ENCODE data around the gene RALGPS2.
"Not testable (repeated sequence)": the region's sequence is repeated elsewhere in the genome, so short reads cannot be mapped to it uniquely, and the experiment has no call there.

The RALGPS2 gene

DNA sequence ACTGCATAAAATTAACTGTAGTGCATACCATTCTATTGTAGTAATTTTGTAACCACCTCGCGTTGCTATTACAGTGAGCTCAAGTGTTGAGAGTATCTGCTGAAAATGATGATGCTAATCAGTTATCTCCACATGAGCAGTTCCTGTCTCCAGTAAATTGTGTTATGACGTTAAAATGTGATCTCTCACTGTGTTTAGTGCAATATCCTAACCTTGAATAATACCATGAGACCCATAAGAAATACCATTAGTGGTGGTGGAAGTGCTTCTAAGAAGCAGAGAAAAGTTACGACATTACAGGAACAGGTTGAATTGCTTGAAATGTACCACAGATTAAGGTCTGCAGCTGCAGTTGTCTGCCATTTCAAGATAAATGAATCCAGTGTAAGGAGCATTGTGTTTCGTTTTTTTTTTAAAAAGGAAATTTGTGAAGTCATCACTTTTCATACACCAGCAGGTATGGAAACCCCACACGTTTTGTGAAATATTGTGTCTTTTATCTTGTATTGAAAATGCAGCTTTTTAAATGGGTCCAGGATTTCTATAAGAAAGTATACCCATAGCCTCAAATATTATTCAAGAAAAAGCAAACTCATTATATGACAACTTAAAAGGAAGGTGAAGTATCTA lies 73.3 kb downstream of the RALGPS2 start:
- Histone ChIP-seq H3K27ac (ENCODE audit: low read depth, low read length) (no peak overlapping the region), H3K27me3 (ENCODE audit: control insufficient read depth, insufficient read depth, low read length) (no peaks in the 10 kb centered on the region), H3K4me3 (ENCODE audit: low read length) (no peak overlapping the region), H3K9ac (ENCODE audit: low read length) (no peak overlapping the region), H3K4me1 (ENCODE audit: control insufficient read depth, insufficient read depth, low read length) (no peaks in the 10 kb centered on the region), H3K36me3 (ENCODE audit: control insufficient read depth, insufficient read depth, low read length) (no peaks in the 10 kb centered on the region)

DNA sequence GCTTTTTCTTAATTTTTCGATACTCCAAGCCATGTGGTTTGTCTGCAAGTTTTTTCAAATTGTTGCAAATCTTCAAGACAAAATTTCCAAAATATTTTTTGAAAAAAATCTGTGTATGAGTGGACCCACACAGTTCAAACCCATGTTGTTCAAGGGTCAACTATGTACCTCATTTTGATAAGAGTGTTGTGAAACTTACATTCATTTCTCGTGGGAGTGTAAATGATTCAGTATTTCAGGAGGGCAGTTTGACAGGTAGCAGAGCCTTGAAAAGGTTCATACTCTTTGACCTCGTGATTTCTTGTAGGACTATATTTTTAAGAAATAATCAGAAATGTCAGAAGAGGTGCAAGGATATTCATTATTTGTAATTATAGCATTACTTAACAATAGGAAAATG lies 77.8 kb downstream of the RALGPS2 start:
- no peaks in the 10 kb centered on the region for H3K36me3 ChIP-seq (ENCODE audit: control insufficient read depth, insufficient read depth, low read length)
- no peaks in the 10 kb centered on the region for H3K27me3 ChIP-seq (ENCODE audit: control insufficient read depth, insufficient read depth, low read length)
- H3K9ac ChIP-seq (ENCODE audit: low read length): no peak overlapping the region
- H3K27ac ChIP-seq (ENCODE audit: low read depth, low read length): no peak overlapping the region
- H3K4me3 ChIP-seq (ENCODE audit: low read length): no peak overlapping the region
- no peaks in the 10 kb centered on the region for H3K4me1 ChIP-seq (ENCODE audit: control insufficient read depth, insufficient read depth, low read length)

DNA sequence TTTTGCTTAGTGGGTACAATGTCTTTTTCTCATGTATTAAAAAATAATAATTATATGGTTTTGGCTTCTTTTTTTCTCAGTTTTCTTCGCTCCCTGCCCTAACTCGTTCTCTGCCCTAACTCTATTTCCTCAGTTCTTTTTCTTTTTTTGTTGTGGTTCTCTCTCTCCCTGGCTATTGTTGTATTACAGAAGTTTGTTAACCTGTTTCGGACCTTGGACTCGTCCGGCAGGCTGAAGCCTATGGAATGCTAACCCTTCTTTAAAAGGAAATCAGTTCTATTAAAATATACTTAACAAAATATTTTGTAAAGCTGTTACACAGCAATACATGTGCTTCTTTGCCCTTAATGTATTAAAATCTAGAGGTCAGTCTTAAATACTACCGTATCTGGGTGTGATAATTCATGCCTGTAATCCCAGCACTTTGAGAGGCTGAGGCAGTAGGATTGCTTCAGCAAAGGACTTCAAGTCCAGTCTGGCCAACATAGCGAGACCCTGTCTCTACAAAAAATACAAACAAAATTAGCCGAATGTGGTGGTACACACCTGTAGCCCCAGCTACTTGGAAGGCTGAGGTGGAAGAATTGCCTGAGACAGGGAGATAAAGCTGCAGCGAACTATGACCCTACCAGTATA lies 81.7 kb downstream of the RALGPS2 start:
- Histone ChIP-seq H3K9ac (ENCODE audit: low read length) (no peak overlapping the region), H3K4me3 (ENCODE audit: low read length) (no peak overlapping the region), H3K4me1 (ENCODE audit: control insufficient read depth, insufficient read depth, low read length) (no peaks in the 10 kb centered on the region), H3K27me3 (ENCODE audit: control insufficient read depth, insufficient read depth, low read length) (no peaks in the 10 kb centered on the region), H3K27ac (ENCODE audit: low read depth, low read length) (no peak overlapping the region), H3K36me3 (ENCODE audit: control insufficient read depth, insufficient read depth, low read length) (no peaks in the 10 kb centered on the region)

DNA sequence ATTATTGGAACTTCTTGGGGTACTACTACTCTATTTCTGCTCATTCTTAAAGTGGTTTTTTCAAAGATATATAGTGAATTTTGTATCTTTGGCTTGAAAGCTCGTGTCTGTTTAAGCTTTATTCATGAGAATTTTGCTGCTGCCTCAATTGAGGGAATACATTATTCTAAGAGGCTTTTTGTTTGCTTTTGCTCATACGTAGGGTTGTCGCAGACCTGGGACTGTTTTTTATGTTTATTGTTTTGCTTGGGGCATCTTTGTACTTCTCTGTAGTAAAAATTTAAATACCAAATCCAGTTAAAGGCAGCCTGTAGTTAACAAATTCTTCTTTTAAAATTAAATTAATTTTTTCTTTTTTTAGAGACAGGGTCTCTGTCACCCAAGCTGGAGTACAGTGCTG lies 83.5 kb downstream of the RALGPS2 start:
- no peaks in the 10 kb centered on the region for H3K27me3 ChIP-seq (ENCODE audit: control insufficient read depth, insufficient read depth, low read length)
- H3K4me1 ChIP-seq (ENCODE audit: control insufficient read depth, insufficient read depth, low read length): no peaks in the 10 kb centered on the region
- H3K9ac ChIP-seq (ENCODE audit: low read length): no peak overlapping the region
- no peaks in the 10 kb centered on the region for H3K36me3 ChIP-seq (ENCODE audit: control insufficient read depth, insufficient read depth, low read length)
- no peak overlapping the region for H3K4me3 ChIP-seq (ENCODE audit: low read length)
- no peak overlapping the region for H3K27ac ChIP-seq (ENCODE audit: low read depth, low read length)

DNA sequence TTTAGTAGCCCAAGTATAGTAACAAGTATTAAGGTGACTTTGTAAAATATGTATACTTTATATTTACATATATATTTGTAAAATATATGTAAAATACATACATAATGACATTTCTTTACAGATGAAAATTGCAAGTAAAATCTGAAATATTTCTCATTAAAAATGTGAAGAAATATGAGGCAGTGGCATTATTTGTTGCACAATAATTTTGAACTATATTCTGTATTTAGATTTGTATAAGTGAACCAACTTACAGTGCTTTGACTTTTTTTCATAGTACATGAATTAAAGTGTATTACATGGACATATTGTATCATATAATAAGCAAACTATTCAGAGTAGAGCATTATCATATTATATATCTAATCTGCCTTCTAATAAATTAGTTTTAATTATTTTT lies 85.5 kb downstream of the RALGPS2 start:
- Histone ChIP-seq H3K4me3 (ENCODE audit: low read length) (no peak overlapping the region), H3K9ac (ENCODE audit: low read length) (no peak overlapping the region), H3K27ac (ENCODE audit: low read depth, low read length) (no peak overlapping the region), H3K4me1 (ENCODE audit: control insufficient read depth, insufficient read depth, low read length) (no peaks in the 10 kb centered on the region), H3K36me3 (ENCODE audit: control insufficient read depth, insufficient read depth, low read length) (no peaks in the 10 kb centered on the region), H3K27me3 (ENCODE audit: control insufficient read depth, insufficient read depth, low read length) (no peaks in the 10 kb centered on the region)

DNA sequence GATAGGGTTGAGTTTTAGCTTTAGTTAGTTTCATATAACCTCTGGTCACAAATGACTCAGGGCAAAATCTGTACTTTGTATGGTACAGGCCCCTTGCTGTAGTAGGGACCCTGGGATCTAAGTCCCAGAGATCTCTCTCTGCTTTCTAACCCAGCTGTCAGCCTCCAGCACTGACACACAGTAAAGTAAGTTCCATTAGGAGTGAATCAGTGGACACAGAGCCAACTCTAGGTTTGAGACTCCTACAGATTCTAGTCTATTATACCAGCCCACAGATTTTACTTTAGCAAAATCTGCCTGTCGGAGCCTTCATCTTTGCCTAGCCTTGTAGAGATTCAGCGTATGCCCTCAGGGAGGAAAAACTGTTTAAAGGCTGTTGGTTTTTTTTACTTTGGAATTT lies 93.4 kb downstream of the RALGPS2 start:
- no peaks in the 10 kb centered on the region for H3K4me1 ChIP-seq (ENCODE audit: control insufficient read depth, insufficient read depth, low read length)
- H3K27ac ChIP-seq (ENCODE audit: low read depth, low read length): no peak overlapping the region
- H3K27me3 ChIP-seq (ENCODE audit: control insufficient read depth, insufficient read depth, low read length): no peaks in the 10 kb centered on the region
- H3K4me3 ChIP-seq (ENCODE audit: low read length): no peak overlapping the region
- H3K9ac ChIP-seq (ENCODE audit: low read length): no peak overlapping the region
- H3K36me3 ChIP-seq (ENCODE audit: control insufficient read depth, insufficient read depth, low read length): no peaks in the 10 kb centered on the region

DNA sequence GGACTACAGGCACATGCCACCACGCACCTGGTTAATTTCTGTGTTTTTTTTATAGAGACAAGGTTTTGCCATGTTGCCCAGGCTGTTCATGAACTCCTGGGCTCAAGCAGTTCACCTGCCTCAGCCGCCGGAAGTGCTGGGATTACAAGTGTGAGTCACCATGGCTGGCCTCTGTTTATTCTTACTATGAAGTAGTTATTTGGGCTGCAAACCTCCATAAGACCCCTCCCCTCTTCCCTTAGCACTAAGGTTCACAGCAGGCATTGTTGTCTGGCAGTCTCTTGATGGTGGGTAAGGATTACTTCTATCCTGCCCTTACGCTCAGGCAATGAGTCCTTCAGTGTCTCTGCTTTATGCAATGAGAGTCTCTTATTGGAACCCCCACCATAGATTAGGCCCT lies 94.1 kb downstream of the RALGPS2 start:
- H3K4me1 ChIP-seq (ENCODE audit: control insufficient read depth, insufficient read depth, low read length): no peaks in the 10 kb centered on the region
- H3K4me3 ChIP-seq (ENCODE audit: low read length): no peak overlapping the region
- H3K36me3 ChIP-seq (ENCODE audit: control insufficient read depth, insufficient read depth, low read length): no peaks in the 10 kb centered on the region
- H3K27me3 ChIP-seq (ENCODE audit: control insufficient read depth, insufficient read depth, low read length): no peaks in the 10 kb centered on the region
- H3K9ac ChIP-seq (ENCODE audit: low read length): no peak overlapping the region
- no peak overlapping the region for H3K27ac ChIP-seq (ENCODE audit: low read depth, low read length)

DNA sequence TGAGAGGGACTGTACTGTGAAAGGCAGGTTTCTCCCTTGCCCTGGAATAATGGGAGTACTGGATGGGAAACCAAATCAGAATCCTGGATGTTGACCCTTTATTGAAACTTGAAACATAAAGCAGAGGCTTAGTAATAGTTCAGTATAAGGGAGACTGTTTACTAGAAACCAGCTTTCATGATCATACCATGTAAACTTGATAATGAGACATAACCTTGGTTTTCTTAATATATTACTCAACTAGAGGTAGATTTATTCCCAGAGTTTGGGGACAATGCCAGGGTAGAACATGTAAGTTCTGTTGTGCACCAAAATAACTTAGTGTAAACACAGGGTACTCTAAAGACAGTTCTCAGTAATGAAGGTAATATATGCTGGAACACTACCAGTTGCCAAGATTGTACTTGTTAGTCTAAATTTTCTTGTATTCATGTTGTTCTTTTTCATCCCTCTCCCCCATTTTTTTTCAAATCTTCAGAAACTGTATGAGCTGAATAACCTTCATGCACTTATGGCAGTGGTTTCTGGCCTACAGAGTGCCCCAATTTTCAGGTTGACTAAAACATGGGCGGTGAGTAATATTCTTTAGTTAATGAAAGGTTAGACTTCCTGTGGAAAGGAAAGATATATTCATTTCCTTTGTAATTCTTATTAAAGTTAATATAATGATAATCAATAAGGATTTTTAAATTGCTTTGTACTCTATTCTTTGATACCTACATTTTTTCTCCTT lies 96.3 kb downstream of the RALGPS2 start:
- H3K27ac ChIP-seq (ENCODE audit: low read depth, low read length): no peak overlapping the region
- H3K36me3 ChIP-seq (ENCODE audit: control insufficient read depth, insufficient read depth, low read length): no peaks in the 10 kb centered on the region
- no peak overlapping the region for H3K4me3 ChIP-seq (ENCODE audit: low read length)
- H3K4me1 ChIP-seq (ENCODE audit: control insufficient read depth, insufficient read depth, low read length): no peaks in the 10 kb centered on the region
- H3K9ac ChIP-seq (ENCODE audit: low read length): no peak overlapping the region
- H3K27me3 ChIP-seq (ENCODE audit: control insufficient read depth, insufficient read depth, low read length): no peaks in the 10 kb centered on the region

DNA sequence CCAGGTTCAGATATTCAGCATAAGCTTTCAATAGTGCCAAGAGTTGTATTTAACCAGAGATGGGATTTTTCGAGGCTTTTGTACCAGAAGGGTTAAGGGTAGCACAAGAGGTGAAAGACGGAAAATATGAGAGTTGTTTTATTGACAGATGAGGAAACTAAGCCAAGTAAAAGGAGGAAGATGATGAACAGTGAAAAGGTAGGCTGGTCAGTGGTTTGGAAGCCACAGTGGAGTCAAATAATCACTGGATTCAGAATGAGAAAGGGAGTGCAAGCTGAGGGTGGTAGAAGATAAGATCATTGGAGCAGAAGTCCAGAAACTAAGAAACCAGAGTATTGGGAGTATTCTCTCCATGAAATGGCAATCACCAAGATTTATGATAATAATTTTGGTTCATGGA lies 100.1 kb downstream of the RALGPS2 start:
- Histone ChIP-seq H3K4me3 (ENCODE audit: low read length) (no peak overlapping the region), H3K36me3 (ENCODE audit: control insufficient read depth, insufficient read depth, low read length) (no peaks in the 10 kb centered on the region), H3K27ac (ENCODE audit: low read depth, low read length) (no peak overlapping the region), H3K27me3 (ENCODE audit: control insufficient read depth, insufficient read depth, low read length) (no peaks in the 10 kb centered on the region), H3K9ac (ENCODE audit: low read length) (no peak overlapping the region), H3K4me1 (ENCODE audit: control insufficient read depth, insufficient read depth, low read length) (no peaks in the 10 kb centered on the region)

DNA sequence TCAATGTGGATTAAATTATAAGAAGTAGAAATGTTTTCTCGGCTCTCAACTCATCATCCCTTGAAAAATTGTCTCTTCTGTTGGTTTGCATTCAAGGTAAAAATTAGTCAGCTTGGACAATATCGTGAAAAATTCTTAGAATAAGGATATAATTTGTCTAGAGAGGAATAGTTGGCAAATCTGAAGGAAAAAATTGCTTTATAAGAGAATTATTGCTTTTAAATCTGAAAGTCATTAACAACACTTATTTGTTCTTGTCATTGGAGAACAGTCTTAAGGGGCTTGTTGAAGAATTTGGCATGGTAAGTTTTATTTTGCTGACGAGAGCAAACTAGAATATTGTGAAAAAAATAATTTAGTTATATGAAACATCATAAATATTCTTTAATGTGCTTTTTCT lies 119.4 kb downstream of the RALGPS2 start:
- Histone ChIP-seq H3K27me3 (ENCODE audit: control insufficient read depth, insufficient read depth, low read length) (no peaks in the 10 kb centered on the region), H3K27ac (ENCODE audit: low read depth, low read length) (no peak overlapping the region), H3K4me1 (ENCODE audit: control insufficient read depth, insufficient read depth, low read length) (no peaks in the 10 kb centered on the region), H3K4me3 (ENCODE audit: low read length) (no peak overlapping the region), H3K9ac (ENCODE audit: low read length) (no peak overlapping the region), H3K36me3 (ENCODE audit: control insufficient read depth, insufficient read depth, low read length) (no peaks in the 10 kb centered on the region)

DNA sequence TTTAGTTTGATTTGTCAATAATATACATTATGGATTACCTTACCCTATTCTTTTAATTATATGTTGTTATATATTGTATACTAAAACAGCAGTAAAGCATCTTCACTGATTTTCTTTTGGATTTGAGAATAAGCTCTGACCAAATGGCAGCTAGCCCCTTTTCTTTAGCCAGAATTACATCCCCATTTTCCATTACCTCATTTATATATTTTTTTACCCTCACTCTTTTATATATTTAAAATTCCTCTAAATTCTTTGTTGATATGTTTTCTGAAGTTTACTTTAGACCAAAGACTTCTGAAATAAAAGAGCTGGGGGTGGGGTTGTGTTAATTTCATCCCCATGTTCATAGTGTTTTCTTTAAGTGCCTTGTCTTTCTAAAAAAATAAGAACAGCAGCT lies 121.3 kb downstream of the RALGPS2 start:
- no peak overlapping the region for H3K4me3 ChIP-seq (ENCODE audit: low read length)
- no peak overlapping the region for H3K27ac ChIP-seq (ENCODE audit: low read depth, low read length)
- no peaks in the 10 kb centered on the region for H3K36me3 ChIP-seq (ENCODE audit: control insufficient read depth, insufficient read depth, low read length)
- peaks cover 2% of the 10 kb centered on the region for H3K4me1 ChIP-seq (ENCODE audit: control insufficient read depth, insufficient read depth, low read length)
- H3K27me3 ChIP-seq (ENCODE audit: control insufficient read depth, insufficient read depth, low read length): no peaks in the 10 kb centered on the region
- no peak overlapping the region for H3K9ac ChIP-seq (ENCODE audit: low read length)

DNA sequence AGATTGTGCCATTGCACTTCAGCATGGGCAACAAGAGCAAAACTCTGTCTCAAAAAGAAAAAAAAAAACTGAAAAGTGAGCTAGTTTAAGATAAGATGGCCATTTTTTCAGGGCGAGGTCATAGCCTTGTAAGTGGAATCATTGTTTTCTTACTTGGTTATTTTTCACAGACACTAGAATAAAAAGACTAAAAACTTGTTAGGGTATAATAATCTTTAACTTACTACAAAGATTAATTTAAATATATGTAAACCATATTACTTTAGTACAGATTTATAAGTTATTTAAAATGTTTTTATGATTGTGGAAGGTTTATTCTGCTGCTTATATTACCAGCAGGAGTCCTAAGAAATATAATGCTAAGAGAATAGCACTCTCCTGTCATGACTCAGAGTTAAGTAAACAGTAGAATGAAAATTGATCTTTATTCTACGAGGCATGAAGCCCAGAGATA lies 122.4 kb downstream of the RALGPS2 start:
- Histone ChIP-seq H3K27ac (ENCODE audit: low read depth, low read length) (no peak overlapping the region), H3K9ac (ENCODE audit: low read length) (no peak overlapping the region), H3K36me3 (ENCODE audit: control insufficient read depth, insufficient read depth, low read length) (no peaks in the 10 kb centered on the region), H3K4me1 (ENCODE audit: control insufficient read depth, insufficient read depth, low read length) (peaks cover 2% of the 10 kb centered on the region), H3K27me3 (ENCODE audit: control insufficient read depth, insufficient read depth, low read length) (no peaks in the 10 kb centered on the region), H3K4me3 (ENCODE audit: low read length) (no peak overlapping the region)

DNA sequence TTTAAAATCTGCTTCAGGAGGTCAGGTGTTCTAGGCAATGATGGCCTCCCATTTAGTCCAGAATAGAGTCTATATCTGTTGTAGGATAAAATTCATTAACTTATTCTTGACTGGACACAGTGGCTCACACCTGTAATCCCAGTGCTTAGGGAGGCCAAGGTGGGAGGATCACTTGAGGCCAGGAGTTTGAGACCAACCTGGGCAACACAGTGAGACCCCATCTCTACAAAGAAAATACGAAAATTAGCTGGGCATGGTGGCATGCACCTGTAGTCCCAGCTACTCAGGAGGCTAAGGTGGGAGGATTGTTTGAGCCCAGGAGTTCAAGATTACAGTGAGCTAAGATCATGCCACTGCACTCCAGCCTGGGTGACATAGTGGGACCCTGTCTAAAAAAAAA lies 122.9 kb downstream of the RALGPS2 start:
- H3K27me3 ChIP-seq (ENCODE audit: control insufficient read depth, insufficient read depth, low read length); H3K36me3 ChIP-seq (ENCODE audit: control insufficient read depth, insufficient read depth, low read length); H3K4me1 ChIP-seq (ENCODE audit: control insufficient read depth, insufficient read depth, low read length); H3K27ac ChIP-seq (ENCODE audit: low read depth, low read length); H3K9ac ChIP-seq (ENCODE audit: low read length); H3K4me3 ChIP-seq (ENCODE audit: low read length): not testable (repeated sequence)
